Measurements from ENCODE around the gene CAB39L. TPM values are rescaled to one million over a fixed set of nuclear protein-coding genes. Genes with fewer than 3 reads are reported as not detected.

CAB39L gene
- total RNA-seq = 5.8 and 7.2 TPM in 2 replicates
- polyA plus RNA-seq = 2.1 and 3.1 TPM in 2 replicates
- polyA plus RNA-seq (2011; cell fraction: cytosol; rRNA removed) = 3.0 and 3.5 TPM in 2 replicates
- 3.0 and 4.0 TPM in 2 replicates for polyA plus RNA-seq (2011; cell fraction: nucleus; rRNA removed)
- 4.9 and 8.1 TPM in 2 replicates for polyA plus RNA-seq (2012)
- polyA minus RNA-seq = 5.2 and 6.2 TPM in 2 replicates
- polyA minus RNA-seq (2011; cell fraction: cytosol; rRNA and poly(A)+ RNA removed) = 1.1 TPM
- 2.4 and 4.5 TPM in 2 replicates for polyA minus RNA-seq (2011; cell fraction: nucleus; rRNA and poly(A)+ RNA removed)
- percentile 49 among the genes with signal in this experiment for Bru-seq, nascent RNA
- BruChase-seq, experiment 1, labeled RNA remaining after a 6-hour chase = percentile 49 among the genes with signal in this experiment
- percentile 45 among the genes with signal in this experiment for BruChase-seq, experiment 2, labeled RNA remaining after a 2-hour chase
- long read RNA-seq, transcript CAB39L-205 (11 exons, 2,416 nt) = major isoform, 12 of 22 reads
- long read RNA-seq, partial matches to known transcripts = 2 of 22 reads
- long read RNA-seq, other reads (novel, unspliced or antisense) = 8 of 22 reads

- Histone ChIP-seq H3K79me2 (ENCODE audit: control insufficient read depth, insufficient read depth, low read length) (no peaks in the 10 kb centered on the region), H4K20me1 (replicated peaks; ENCODE audit: control insufficient read depth, extremely low read depth, insufficient read depth, low read length) (no peaks in the 10 kb centered on the region), H3K4me2 (ENCODE audit: insufficient read depth, low read length) (peak within 1 kb of the TSS; percentile 81), H3K27ac (ENCODE audit: insufficient read depth, low read depth, low read length) (peak within 1 kb of the TSS; percentile 73), H3K9ac (replicated peaks; ENCODE audit: extremely low read depth, insufficient read depth, low read length) (peak within 1 kb of the TSS; percentile 73), H3K9me1 (replicated peaks; ENCODE audit: control insufficient read depth, extremely low read depth, insufficient read depth, low read length) (no peaks in the 10 kb centered on the region), H3K9me3 (replicated peaks; ENCODE audit: control insufficient read depth, insufficient read depth, low read length) (no peaks in the 10 kb centered on the region), H3K36me3 (ENCODE audit: control insufficient read depth in 2 of 2, extremely low read depth in 1 of 2, insufficient read depth in 2 of 2, low read length in 2 of 2) (no peaks in the 10 kb centered on the region), H3K4me3 (replicated peaks in 1 of 3; ENCODE audit: insufficient read depth in 1 of 3, low read depth in 1 of 3, low read length in 3 of 3) (peak within 1 kb of the TSS; percentile 43 to 73 (median 66)), H2AFZ (ENCODE audit: low read depth, low read length) (peak within 1 kb of the TSS; percentile 93), H3K4me1 (ENCODE audit: control insufficient read depth, extremely low read depth, insufficient read depth, low read length) (peaks cover 20% of the 10 kb centered on the region), H3K27me3 (ENCODE audit: control insufficient read depth in 2 of 2, insufficient read depth in 2 of 2, low read length in 2 of 2) (no peaks in the 10 kb centered on the region)
- ChIA-PET POLR2A (no interaction called here), CTCF (interaction anchor here (0.8 to 1.8 kb wide), 14 partner anchors 11 to 349 kb away, joined by 3 to 9 read pairs (median 3); partner anchors contain the start of gene PHF11)
- BruUV-seq (replicated peaks) = TSS peak; percentile 51
- TF ChIP-seq FOS (IDR thresholded peaks at IDR 0.05; ENCODE audit: borderline replicate concordance, insufficient read depth, low read length) (no peak), POLR2AphosphoS5 (IDR thresholded peaks at IDR 0.05; ENCODE audit: insufficient read depth, low read depth, low read length) (peak; percentile 88), MAX (IDR thresholded peaks at IDR 0.05; ENCODE audit: insufficient read depth, insufficient read length) (peak; percentile 49), CTCF (IDR thresholded peaks at IDR 0.05; ENCODE audit: extremely low read depth in 1 of 2, insufficient read depth in 1 of 2, low read depth in 1 of 2, low read length in 2 of 2) (peak; percentile 28 to 52), POLR2A (IDR thresholded peaks at IDR 0.05; ENCODE audit: low read depth, low read length) (peak; percentile 56)
- FAIRE-seq (peak; percentile 96), DNase-seq (ENCODE audit: low read depth, low spot score) (peak; percentile 99)
- dilution Hi-C loops (cut with MboI; ENCODE audit: extremely low pct_ligation_motif_present, low sequenced_read_pairs) (no loop called here), intact Hi-C loops (cut with micrococcal nuclease) (loop anchor here (1.0 to 5.0 kb wide), 5 partner anchors 51 to 348 kb away; partner anchors contain the start of genes KPNA3 and PHF11)
Observed at GRCh38 chr13:49443704-49444523, at the start of gene CAB39L, which contains the start of gene SETDB2. Gene CAB39L, minus strand, starts transcription at chr13:49444064. Its CDS starts 61,154 bp downstream, at chr13:49382910. Gene SETDB2, plus strand, starts transcription at chr13:49444274. Its CDS starts 7,620 bp downstream, at chr13:49451894.

Data from endothelial cell of umbilical vein (primary cell).